HCT116 (cell line): ENCODE results near the gene PITPNC1. TPM values are rescaled to one million over a fixed set of nuclear protein-coding genes. Genes with fewer than 3 reads are reported as not detected.

Source experiments
- ATAC-seq: fragments of 200-7000 bp; cut with Tn5 transposase; 2 replicates; pipeline ENCODE4 v1.9.1; 2020; ENCODE audit warnings: mild to moderate bottlenecking, moderate library complexity
- BruUV-seq: library from RNA; stranded (reverse); fragments of 400-500 nt; replicated peaks from 2 replicates; lab custom pipeline; 2021; lab: Mats Ljungman, UMichigan
- CTCF ChIA-PET: fragments of 300-600 bp; sonication (Branson Sonifier 250); formaldehyde crosslinking; loops from one replicate; lab custom pipeline; 2021; ENCODE audit warnings: antibody characterized with exemption; lab: Charles Lee
- POLR2A ChIA-PET: fragments of 300-600, 350-600 bp; sonication (Branson Sonifier 250); formaldehyde crosslinking; loops from one replicate; lab custom pipeline; 2021; ENCODE audit warnings: antibody characterized with exemption; lab: Charles Lee
- RAD21 ChIA-PET, 2 experiments: fragments of 300-600 bp; sonication (Branson Sonifier 250); formaldehyde crosslinking; loops; one replicate each; lab custom pipeline; 2023; ENCODE audit warnings: low total read pairs in 2 of 2; ENCODE audit not compliant: uncharacterized antibody in 2 of 2, unreplicated experiment in 2 of 2, low non-redundant PET in 1 of 2; lab: Charles Lee
- DNase-seq: peaks from one replicate; pipeline ENCODE4 v3.0.0-alpha.2; 2010; ENCODE audit warnings: low read depth, low spot score
- H2AFZ ChIP-seq: fragments of 200-600 bp; shearing (Covaris generic), sonication (generic); 2 replicates; pipeline ENCODE4 v1.6.1; 2017; ENCODE audit warnings: low read depth, mixed run types, mixed read lengths, antibody characterized with exemption, low read length; ENCODE audit not compliant: poor library complexity, severe bottlenecking
- H3K27ac ChIP-seq: 2 replicates; pipeline ENCODE4 v1.5.1; 2012; ENCODE audit warnings: low read depth, low read length
- H3K27me3 ChIP-seq: fragments of 200-600 bp; sonication (generic); 2 replicates; pipeline ENCODE4 v1.6.1; 2016; ENCODE audit warnings: mixed run types, low read length, mixed read lengths; ENCODE audit not compliant: insufficient read depth
- H3K36me3 ChIP-seq, 2 experiments: fragments of 200-500 bp in 1 of 2; fragments of 200-600 bp in 1 of 2; sonication (Bioruptor generic) in 1 of 2; sonication (generic) in 1 of 2; 2 replicates each; pipeline versions ENCODE4 v1.5.1 to v1.6.1; 2014 to 2016; ENCODE audit warnings: low read length in 2 of 2, inconsistent platforms in 1 of 2, mixed read lengths in 1 of 2, mixed run types in 1 of 2; ENCODE audit not compliant: insufficient read depth in 2 of 2, control insufficient read depth in 1 of 2
- H3K4me1 ChIP-seq, 2 experiments: fragments of 200-600 bp in 1 of 2; sonication (generic) in 1 of 2; 2 replicates each; pipeline versions ENCODE4 v1.5.1 to v1.6.1; 2012 to 2017; ENCODE audit warnings: low read length in 2 of 2, inconsistent platforms in 1 of 2, mild to moderate bottlenecking in 1 of 2, mixed read lengths in 1 of 2, mixed run types in 1 of 2, moderate library complexity in 1 of 2; ENCODE audit not compliant: insufficient read depth in 2 of 2, control insufficient read depth in 1 of 2
- H3K4me2 ChIP-seq: fragments of 200-600 bp; sonication (generic); 2 replicates; pipeline ENCODE4 v1.6.1; 2017; ENCODE audit warnings: mixed run types, low read length, mixed read lengths
- H3K4me3 ChIP-seq, 2 experiments: fragments of 200-600 bp in 1 of 2; sonication (generic) in 1 of 2; replicated peaks in 1 of 2; 2 replicates each; pipeline ENCODE4 v1.5.1; 2011 to 2016; ENCODE audit warnings: low read length in 2 of 2, control low read depth in 1 of 2, low read depth in 1 of 2, mild to moderate bottlenecking in 1 of 2, mixed read lengths in 1 of 2, mixed run types in 1 of 2
- H3K79me2 ChIP-seq: fragments of 200-600 bp; sonication (generic); 2 replicates; pipeline ENCODE4 v1.6.1; 2017; ENCODE audit warnings: mild to moderate bottlenecking, mixed run types, low read length, moderate library complexity, mixed read lengths; ENCODE audit not compliant: insufficient read depth
- H3K9ac ChIP-seq: fragments of 200-600 bp; sonication (generic); 2 replicates; pipeline ENCODE4 v1.6.1; 2016; ENCODE audit warnings: low read length, mixed read lengths
- H3K9me2 ChIP-seq: fragments of 200-600 bp; sonication (generic), shearing (Covaris generic); 2 replicates; pipeline ENCODE4 v1.6.1; 2017; ENCODE audit warnings: mixed run types, mild to moderate bottlenecking, moderate library complexity; ENCODE audit not compliant: insufficient read depth
- H3K9me3 ChIP-seq, 2 experiments: fragments of 200-500 bp in 1 of 2; fragments of 200-600 bp in 1 of 2; sonication (Bioruptor generic) in 1 of 2; sonication (generic) in 1 of 2; 2 replicates each; pipeline ENCODE4 v1.6.1; 2014 to 2017; ENCODE audit warnings: low read length in 2 of 2, mixed read lengths in 2 of 2, inconsistent platforms in 1 of 2, low read depth in 1 of 2, mild to moderate bottlenecking in 1 of 2, mixed run types in 1 of 2, moderate library complexity in 1 of 2; ENCODE audit not compliant: control insufficient read depth in 1 of 2, insufficient read depth in 1 of 2
- H4K20me1 ChIP-seq: fragments of 200-600 bp; sonication (generic), shearing (Covaris generic); 2 replicates; pipeline ENCODE4 v1.6.1; 2017; ENCODE audit warnings: mixed run types, mild to moderate bottlenecking, moderate library complexity; ENCODE audit not compliant: insufficient read depth
- ATF3 ChIP-seq: IDR thresholded peaks from 2 replicates; pipeline ENCODE4 v1.6.1; 2012
- CTCF ChIP-seq, 3 experiments: fragments of 200-600 bp in 1 of 3; sonication (generic) in 1 of 3; IDR thresholded peaks in 2 of 3; conservative IDR thresholded peaks in 1 of 3; 2 replicates each; pipeline ENCODE4 v1.5.1; 2012 to 2017; ENCODE audit warnings: low read depth in 2 of 3, low read length in 2 of 3, antibody characterized with exemption in 1 of 3, borderline replicate concordance in 1 of 3, control low read depth in 1 of 3, mild to moderate bottlenecking in 1 of 3, mixed read lengths in 1 of 3, mixed run types in 1 of 3, moderate library complexity in 1 of 3; ENCODE audit not compliant: insufficient read depth in 1 of 3
- EGR1 ChIP-seq: IDR thresholded peaks from 2 replicates; pipeline ENCODE4 v1.6.1; 2012; ENCODE audit warnings: low read depth
- ELF1 ChIP-seq: IDR thresholded peaks from 2 replicates; pipeline ENCODE4 v1.6.1; 2012; ENCODE audit warnings: low read depth, borderline replicate concordance
- EZH2phosphoT487 ChIP-seq: fragments of 200-600 bp; IDR thresholded peaks from 2 replicates; pipeline ENCODE4 v1.6.1; 2018; ENCODE audit warnings: antibody characterized with exemption, borderline replicate concordance
- FOSL1 ChIP-seq: IDR thresholded peaks from 2 replicates; pipeline ENCODE4 v1.6.1; 2012; ENCODE audit warnings: low read depth
- JUND ChIP-seq: IDR thresholded peaks from 2 replicates; pipeline ENCODE4 v1.6.1; 2012
- POLR2A ChIP-seq: IDR thresholded peaks from 2 replicates; pipeline ENCODE4 v1.7.0; 2011; ENCODE audit warnings: borderline replicate concordance; ENCODE audit not compliant: insufficient read depth, insufficient read length; ENCODE audit errors: extremely low read depth
- POLR2AphosphoS5 ChIP-seq: IDR thresholded peaks from 2 replicates; pipeline ENCODE4 v1.6.1; 2011; ENCODE audit warnings: mild to moderate bottlenecking, low read depth, low read length, moderate library complexity
- RAD21 ChIP-seq: IDR thresholded peaks from 2 replicates; pipeline ENCODE4 v1.6.1; 2012; ENCODE audit warnings: low read depth, mild to moderate bottlenecking
- REST ChIP-seq: IDR thresholded peaks from 2 replicates; pipeline ENCODE4 v1.6.1; 2012; ENCODE audit warnings: low read depth
- SIN3A ChIP-seq: IDR thresholded peaks from 2 replicates; pipeline ENCODE4 v1.6.1; 2012; ENCODE audit warnings: low read depth
- SP1 ChIP-seq: IDR thresholded peaks from 2 replicates; pipeline ENCODE4 v1.6.1; 2012; ENCODE audit warnings: low read depth
- SRF ChIP-seq: IDR thresholded peaks from 2 replicates; pipeline ENCODE4 v1.6.1; 2012; ENCODE audit warnings: low read depth
- TCF7L2 ChIP-seq: IDR thresholded peaks from 2 replicates; pipeline ENCODE4 v1.7.0; 2011; ENCODE audit warnings: borderline replicate concordance, inconsistent platforms; ENCODE audit not compliant: insufficient read depth, insufficient read length; ENCODE audit errors: extremely low read depth
- ZBTB33 ChIP-seq: IDR thresholded peaks from 2 replicates; pipeline ENCODE4 v1.6.1; 2011; ENCODE audit warnings: mild to moderate bottlenecking, low read length, moderate library complexity; ENCODE audit not compliant: insufficient replicate concordance; ENCODE audit errors: extremely low read depth
- intact Hi-C: fragments of 100-400 bp; cut with micrococcal nuclease; formaldehyde crosslinking; loops from 2 replicates; pipeline ENCODE4 v1.10.0; 2022
- total RNA-seq: library from RNA; stranded (reverse); gene quantifications from one replicate; pipeline ENCODE4 v1.2.1, GENCODE V29; 2021; ENCODE audit not compliant: unreplicated experiment

PITPNC1 gene
- total RNA-seq, 1 experiment from 2014 or later: 41.9 TPM

GRCh38 chr17:67563692-67564228, 186.7 kb downstream of the PITPNC1 start (continued):
- no peak for TF ChIP-seq REST
- TF ChIP-seq SP1: no peak
- no peak for TF ChIP-seq SIN3A

- Histone ChIP-seq H4K20me1 (no peaks in the 10 kb centered on the region), H3K27ac (no peak overlapping the region), H3K4me3 (no peak overlapping the region), H3K4me1 (no peaks in the 10 kb centered on the region), H3K9me3 (no peaks in the 10 kb centered on the region), H3K36me3 (no peaks in the 10 kb centered on the region), H3K4me2 (no peak overlapping the region), H3K27me3 (no peaks in the 10 kb centered on the region), H3K9me2 (no peaks in the 10 kb centered on the region), H3K9ac (no peak overlapping the region), H3K79me2 (no peaks in the 10 kb centered on the region), H2AFZ (no peak overlapping the region)
- ChIA-PET RAD21 (no interaction called here), CTCF (no interaction called here), POLR2A (no interaction called here)
- TF ChIP-seq ZBTB33 (no peak), EZH2phosphoT487 (no peak), TCF7L2 (no peak), POLR2AphosphoS5 (no peak), FOSL1 (no peak), RAD21 (no peak), SRF (no peak), SIN3A (no peak), ELF1 (no peak), SP1 (no peak), EGR1 (no peak), CTCF (IDR thresholded peaks at IDR 0.05 in 2 of 3, conservative IDR thresholded peaks at IDR 0.05 in 1 of 3; ENCODE audit: borderline replicate concordance in 1 of 3, insufficient read depth in 1 of 3, low read depth in 2 of 3, low read length in 2 of 3) (no peak), ATF3 (no peak), POLR2A (no peak), JUND (no peak)
- ATAC-seq (no peak), DNase-seq (no peak)
- BruUV-seq: no TSS peak
- intact Hi-C loops: no loop called here
Observed at GRCh38 chr17:67565068-67565467, 188.0 kb downstream of the PITPNC1 start.
